GM12878 (cell line): ENCODE data around the gene NINL. TPM values are rescaled to one million over a fixed set of nuclear protein-coding genes. Genes with fewer than 3 reads are reported as not detected.

Source experiments
- BHLHE40 ChIP-seq, 2 experiments: fragments of 450-650 bp in 1 of 2; IDR thresholded peaks; 2 replicates each; pipeline ENCODE4 v1.6.1; 2011 to 2017; ENCODE audit warnings: low read depth in 2 of 2, borderline replicate concordance in 1 of 2, improper control_type of control experiment in 1 of 2, low read length in 1 of 2, mild to moderate bottlenecking in 1 of 2
- FOS ChIP-seq: IDR thresholded peaks from 3 replicates; pipeline ENCODE4 v1.6.1; 2011; ENCODE audit warnings: borderline replicate concordance; ENCODE audit not compliant: insufficient read length; ENCODE audit errors: extremely low read depth
- NBN ChIP-seq: fragments of 450-650 bp; IDR thresholded peaks from 2 replicates; pipeline ENCODE4 v1.6.1; 2016
- ZZZ3 ChIP-seq: IDR thresholded peaks from 2 replicates; pipeline ENCODE4 v1.6.1; 2011; ENCODE audit warnings: low read depth; ENCODE audit not compliant: control insufficient read depth, insufficient read length
- polyA plus RNA-seq, 11 experiments: library from polyadenylated mRNA; depleted of rRNA in 4 of 11; unstranded in 6 of 11; stranded (reverse) in 5 of 11; fragments of >200 nt; fragmentation: Nextera tagmentation in 4 of 11; fragmentation: Illumina TruSeq in 1 of 11; extraction: Ambion mirVana in 4 of 11; extraction: Trizol in 1 of 11; gene quantifications; 1 replicate in 1 of 11; 2 replicates in 10 of 11; pipeline versions ENCODE4 v1.2.1 to v1.2.3, GENCODE V29; 2011 to 2016; ENCODE audit warnings: inconsistent platforms in 2 of 11, missing spikeins in 2 of 11, low read depth in 1 of 11
- total RNA-seq, 4 experiments: library from RNA; depleted of rRNA in 3 of 4; stranded (reverse); fragments of >200 nt in 3 of 4; fragmentation: Illumina TruSeq in 1 of 4; extraction: Trizol in 1 of 4; gene quantifications; 2 replicates each; pipeline versions ENCODE4 v1.2.1 to v1.2.3, GENCODE V29; 2013 to 2021
- TF ChIP-seq, protein P1 (sequence below): IDR thresholded peaks from 2 replicates; pipeline ENCODE4 v1.6.1; 2012; ENCODE audit warnings: low read depth, low read length, improper control_type of control experiment
- TF ChIP-seq, protein P2 (sequence below): fragments of 450-650 bp; IDR thresholded peaks from 2 replicates; pipeline ENCODE4 v1.6.1; 2017; ENCODE audit warnings: antibody characterized with exemption, mild to moderate bottlenecking, moderate library complexity
- TF ChIP-seq, protein P3 (sequence below): fragments of 450-650 bp; IDR thresholded peaks from 2 replicates; pipeline ENCODE4 v1.6.1; 2017; ENCODE audit warnings: mild to moderate bottlenecking

Gene NINL
- total and polyA plus RNA-seq, 10 of the 15 experiments (the other 5 are each of a cell fraction or from before 2014, with no cell fraction given), result 0.04 to 0.77 (median 0.23) TPM; not detected in 1

DNA sequence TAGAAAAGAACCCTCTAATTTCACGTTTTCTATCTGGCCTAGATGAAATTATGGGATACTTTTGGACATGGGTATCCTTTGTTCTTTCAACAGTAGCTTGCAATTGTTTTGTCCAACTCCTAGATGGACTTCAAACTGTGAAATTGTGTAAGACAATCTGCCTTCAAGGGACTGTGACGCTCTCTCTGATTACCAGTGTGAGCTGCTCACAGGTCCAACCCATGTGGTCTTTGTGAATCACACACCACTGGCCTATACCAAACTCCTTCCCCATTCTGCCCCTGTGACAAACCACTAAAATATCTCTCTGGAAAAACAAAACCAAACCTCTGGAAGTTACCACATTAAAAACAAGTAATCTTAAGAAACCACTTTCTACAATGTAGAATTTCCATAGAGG, 59.5 kb downstream of the NINL start (continued):
- no peak for TF ChIP-seq BHLHE40 (IDR thresholded peaks at IDR 0.05; ENCODE audit: borderline replicate concordance in 1 of 2, low read depth in 2 of 2, low read length in 1 of 2)
- TF ChIP-seq, protein P1, sequence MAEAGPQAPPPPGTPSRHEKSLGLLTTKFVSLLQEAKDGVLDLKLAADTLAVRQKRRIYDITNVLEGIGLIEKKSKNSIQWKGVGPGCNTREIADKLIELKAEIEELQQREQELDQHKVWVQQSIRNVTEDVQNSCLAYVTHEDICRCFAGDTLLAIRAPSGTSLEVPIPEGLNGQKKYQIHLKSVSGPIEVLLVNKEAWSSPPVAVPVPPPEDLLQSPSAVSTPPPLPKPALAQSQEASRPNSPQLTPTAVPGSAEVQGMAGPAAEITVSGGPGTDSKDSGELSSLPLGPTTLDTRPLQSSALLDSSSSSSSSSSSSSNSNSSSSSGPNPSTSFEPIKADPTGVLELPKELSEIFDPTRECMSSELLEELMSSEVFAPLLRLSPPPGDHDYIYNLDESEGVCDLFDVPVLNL, result no peak
- TF ChIP-seq, protein P2, sequence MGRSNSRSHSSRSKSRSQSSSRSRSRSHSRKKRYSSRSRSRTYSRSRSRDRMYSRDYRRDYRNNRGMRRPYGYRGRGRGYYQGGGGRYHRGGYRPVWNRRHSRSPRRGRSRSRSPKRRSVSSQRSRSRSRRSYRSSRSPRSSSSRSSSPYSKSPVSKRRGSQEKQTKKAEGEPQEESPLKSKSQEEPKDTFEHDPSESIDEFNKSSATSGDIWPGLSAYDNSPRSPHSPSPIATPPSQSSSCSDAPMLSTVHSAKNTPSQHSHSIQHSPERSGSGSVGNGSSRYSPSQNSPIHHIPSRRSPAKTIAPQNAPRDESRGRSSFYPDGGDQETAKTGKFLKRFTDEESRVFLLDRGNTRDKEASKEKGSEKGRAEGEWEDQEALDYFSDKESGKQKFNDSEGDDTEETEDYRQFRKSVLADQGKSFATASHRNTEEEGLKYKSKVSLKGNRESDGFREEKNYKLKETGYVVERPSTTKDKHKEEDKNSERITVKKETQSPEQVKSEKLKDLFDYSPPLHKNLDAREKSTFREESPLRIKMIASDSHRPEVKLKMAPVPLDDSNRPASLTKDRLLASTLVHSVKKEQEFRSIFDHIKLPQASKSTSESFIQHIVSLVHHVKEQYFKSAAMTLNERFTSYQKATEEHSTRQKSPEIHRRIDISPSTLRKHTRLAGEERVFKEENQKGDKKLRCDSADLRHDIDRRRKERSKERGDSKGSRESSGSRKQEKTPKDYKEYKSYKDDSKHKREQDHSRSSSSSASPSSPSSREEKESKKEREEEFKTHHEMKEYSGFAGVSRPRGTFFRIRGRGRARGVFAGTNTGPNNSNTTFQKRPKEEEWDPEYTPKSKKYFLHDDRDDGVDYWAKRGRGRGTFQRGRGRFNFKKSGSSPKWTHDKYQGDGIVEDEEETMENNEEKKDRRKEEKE, result no peak
- TF ChIP-seq NBN, result no peak
- TF ChIP-seq, protein P3, sequence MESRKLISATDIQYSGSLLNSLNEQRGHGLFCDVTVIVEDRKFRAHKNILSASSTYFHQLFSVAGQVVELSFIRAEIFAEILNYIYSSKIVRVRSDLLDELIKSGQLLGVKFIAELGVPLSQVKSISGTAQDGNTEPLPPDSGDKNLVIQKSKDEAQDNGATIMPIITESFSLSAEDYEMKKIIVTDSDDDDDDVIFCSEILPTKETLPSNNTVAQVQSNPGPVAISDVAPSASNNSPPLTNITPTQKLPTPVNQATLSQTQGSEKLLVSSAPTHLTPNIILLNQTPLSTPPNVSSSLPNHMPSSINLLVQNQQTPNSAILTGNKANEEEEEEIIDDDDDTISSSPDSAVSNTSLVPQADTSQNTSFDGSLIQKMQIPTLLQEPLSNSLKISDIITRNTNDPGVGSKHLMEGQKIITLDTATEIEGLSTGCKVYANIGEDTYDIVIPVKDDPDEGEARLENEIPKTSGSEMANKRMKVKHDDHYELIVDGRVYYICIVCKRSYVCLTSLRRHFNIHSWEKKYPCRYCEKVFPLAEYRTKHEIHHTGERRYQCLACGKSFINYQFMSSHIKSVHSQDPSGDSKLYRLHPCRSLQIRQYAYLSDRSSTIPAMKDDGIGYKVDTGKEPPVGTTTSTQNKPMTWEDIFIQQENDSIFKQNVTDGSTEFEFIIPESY, result no peak
- no peak for TF ChIP-seq ZZZ3
- TF ChIP-seq FOS, result no peak
- TF ChIP-seq, all 136 proteins: peak for 0
